Measurements from ENCODE around the gene SCUBE1.

GRCh38 chr22:43213051-43213450, 130.1 kb downstream of the SCUBE1 start:
- TF ChIP-seq EZH2 (IDR thresholded peaks at IDR 0.05; ENCODE audit: borderline replicate concordance, low read length): no peak
- no peak for TF ChIP-seq CTCF (IDR thresholded peaks at IDR 0.05; ENCODE audit: low read length)

Measured in OCI-LY1 (cell line).